NCI-H82 treated with DMSO at 0.1 percent for 48 hours (cell line): ENCODE data around the gene NEMP1.
"Not testable (repeated sequence)": the region's sequence is repeated elsewhere in the genome, so short reads cannot be mapped to it uniquely, and the experiment has no call there.

Experiments used
- DNase-seq: peaks from one replicate; lab custom pipeline; 2025; ENCODE audit not compliant: unreplicated experiment; lab: John Stamatoyannopoulos, UW

The NEMP1 gene

GRCh38 chr12:57091638-57092528, 13.3 kb upstream of the NEMP1 start:
- no peak for DNase-seq

DNA sequence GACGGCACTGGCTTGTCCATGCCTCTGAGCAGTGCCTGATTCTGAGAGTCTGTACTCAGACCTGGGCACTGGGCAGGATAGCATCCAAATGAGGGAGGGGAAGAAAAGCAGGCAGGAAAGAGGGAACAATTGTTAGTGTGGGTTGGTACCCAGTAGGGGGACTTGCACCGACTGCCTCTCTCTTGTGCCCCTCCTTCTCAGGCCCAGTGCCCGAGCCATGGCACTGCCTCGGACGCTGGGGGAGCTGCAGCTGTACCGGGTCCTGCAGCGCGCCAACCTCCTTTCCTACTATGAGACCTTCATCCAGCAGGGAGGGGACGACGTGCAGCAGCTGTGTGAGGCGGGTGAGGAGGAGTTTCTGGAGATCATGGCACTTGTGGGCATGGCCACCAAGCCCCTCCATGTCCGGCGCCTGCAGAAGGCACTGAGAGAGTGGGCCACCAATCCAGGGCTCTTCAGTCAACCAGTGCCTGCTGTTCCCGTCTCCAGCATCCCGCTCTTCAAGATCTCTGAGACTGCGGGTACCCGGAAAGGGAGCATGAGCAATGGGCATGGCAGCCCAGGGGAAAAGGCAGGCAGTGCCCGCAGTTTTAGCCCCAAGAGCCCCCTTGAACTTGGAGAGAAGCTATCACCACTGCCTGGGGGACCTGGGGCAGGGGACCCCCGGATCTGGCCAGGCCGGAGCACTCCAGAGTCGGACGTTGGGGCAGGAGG, 12.5 kb upstream of the NEMP1 start:
- DNase-seq: no peak

- DNase-seq: no peak
Measured at GRCh38 chr12:57090490-57090889, 11.9 kb upstream of the NEMP1 start.

DNA sequence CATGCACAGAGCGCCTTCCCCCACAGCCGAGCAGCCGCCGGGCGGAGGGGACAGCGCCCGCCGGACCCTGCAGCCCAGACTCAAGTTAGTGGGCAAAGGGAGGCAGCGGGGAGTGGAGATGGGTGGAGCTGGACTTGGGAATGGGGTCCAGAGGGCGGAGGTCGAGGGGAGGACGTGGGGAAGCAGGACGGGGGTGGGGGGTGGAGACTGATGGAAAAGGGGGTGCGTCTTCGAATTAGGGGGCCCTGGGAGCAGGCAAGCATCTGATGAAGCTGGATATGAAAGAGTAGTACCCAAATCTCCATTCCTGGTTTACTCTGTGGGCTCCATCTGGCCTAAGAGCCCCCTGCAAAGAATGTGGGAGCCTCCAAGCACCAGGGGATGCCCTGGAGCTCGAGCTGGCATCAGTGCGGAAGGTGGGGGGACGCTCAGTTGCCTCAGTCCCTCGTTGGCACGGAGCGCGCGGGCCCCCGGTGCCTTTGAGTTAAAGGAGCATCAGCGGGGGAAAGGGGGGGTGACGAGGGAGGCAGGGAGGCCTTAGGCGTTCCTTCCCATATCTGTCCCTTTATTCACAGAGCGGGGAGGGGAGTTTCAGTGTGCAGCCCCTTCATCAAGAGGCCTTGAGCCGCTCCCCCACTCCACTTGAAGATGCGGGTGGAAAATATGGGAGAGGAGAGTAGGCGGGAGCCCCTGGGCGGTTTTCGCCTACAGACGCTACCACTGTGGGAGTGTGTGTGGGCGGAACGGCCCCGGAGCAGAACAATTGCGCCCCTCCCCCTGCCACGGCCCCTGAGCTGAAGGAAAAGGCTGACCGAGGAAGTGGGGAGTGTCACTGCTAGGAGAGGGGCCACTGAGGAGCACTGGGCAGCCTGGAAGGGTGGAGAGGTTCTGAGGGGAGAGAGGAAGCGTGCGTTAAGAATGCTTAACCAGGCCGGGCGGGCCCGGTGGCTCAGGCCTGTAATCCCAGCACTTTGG, 11.0 kb upstream of the NEMP1 start:
- peak; percentile 43 for DNase-seq

DNA sequence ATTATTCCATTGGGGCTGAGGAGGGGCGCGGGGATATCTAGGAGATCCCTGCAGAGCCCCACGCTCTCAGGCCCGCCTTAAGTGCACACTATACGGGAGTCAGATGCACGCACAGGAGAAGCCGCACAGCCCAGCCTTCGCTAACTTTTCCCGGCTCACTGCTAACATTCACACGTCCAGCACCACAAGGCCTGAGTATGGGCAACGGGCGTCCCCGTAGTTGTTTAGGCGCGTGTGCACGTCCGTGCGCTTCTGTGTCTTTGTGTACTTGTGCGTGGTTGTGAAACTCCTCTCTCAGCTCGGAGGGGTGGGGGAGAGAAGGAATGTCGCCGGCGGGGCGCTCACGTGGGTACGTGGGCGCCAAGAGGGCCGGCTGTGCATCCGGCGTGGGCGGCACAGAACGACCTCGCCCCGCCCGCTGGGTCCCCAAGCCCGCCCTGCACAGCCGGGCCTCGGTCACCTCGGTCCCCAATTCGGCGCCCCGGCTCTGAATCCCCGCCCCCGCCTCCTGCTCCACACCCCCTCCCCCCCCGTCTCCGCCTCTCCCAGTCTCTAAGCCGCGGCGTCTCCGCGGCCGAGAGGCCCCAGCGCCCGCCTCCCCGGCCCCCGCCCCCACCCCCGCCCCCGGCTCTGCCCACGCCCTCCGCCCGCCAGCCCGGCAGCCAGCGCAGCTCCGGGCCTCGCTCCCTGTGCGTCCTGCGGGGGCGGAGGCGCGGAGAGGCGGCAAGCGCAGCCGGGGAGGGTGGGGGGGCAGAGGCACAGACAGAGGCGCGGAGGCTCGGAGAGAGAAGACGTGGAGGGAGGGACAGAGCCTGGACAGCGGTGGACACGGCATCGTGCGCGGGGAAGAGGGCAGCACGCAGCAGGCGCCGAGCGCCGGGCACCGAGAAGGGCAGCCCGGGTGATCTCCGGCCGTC, 10.0 kb upstream of the NEMP1 start, which contains the start of gene NAB2:
TSS of gene NAB2 (plus strand) at position 761 of the 917 bp plus-strand sequence. CDS start 158 bp downstream, outside the sequence.
- DNase-seq: peak; percentile 84

DNA sequence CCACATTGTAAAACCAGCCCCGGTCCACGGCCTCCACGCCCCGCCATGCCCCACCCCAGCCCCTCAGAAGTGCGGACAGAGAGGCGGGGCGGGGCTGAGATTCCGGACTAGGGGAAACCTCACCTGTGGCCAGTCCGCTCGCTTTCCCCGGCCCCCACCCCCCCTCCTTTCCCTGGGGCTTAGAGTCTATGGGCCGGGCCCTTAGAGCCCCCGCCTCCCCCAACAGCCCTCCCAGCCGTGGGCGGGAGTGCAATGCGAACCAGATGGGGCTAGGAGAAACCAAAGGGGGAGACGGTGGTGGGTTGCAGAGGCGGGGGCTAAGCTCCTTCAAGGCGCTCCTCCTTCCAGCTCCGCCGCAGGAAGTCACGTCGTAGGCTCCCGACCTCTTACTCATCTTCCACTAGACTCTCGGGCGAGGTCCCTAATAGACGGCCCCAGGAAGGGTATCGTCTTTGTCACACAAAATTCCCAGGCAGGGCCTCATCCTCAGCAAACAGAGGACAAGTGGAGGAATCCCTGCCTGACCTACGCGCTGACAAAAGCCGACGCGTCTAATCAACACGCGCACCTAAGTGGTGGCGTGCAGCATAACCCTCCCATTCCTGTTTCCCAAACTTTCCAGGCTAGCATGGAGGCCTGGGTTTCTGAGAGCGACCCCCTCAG, 9.2 kb upstream of the NEMP1 start:
- DNase-seq: peak; percentile 95

GRCh38 chr12:57087010-57087690, 8.6 kb upstream of the NEMP1 start:
- peak; percentile 53 for DNase-seq

DNA sequence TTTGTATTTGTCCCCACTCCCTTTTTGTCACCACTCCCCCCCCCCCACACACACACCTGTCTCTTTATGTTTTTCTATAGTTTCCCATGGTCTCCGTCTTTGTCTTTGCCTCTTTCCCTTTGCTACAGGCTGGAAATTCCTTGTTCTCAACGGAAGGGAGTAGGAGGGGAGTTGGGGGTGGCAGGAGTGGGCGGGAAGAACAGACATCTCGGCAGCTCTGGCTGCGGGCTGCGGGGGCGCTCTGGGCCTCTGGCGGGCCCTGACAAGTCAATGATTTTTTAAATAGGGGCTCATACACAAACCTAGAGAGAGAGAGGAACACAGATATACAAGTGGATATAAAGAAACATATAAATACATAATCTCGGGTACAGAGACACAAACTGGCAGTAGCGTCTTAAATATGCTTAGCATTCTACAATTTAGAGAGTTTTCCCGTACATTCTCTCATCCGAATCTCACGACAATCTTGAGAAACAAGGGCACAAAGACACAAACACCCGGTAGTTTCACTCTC, 8.0 kb upstream of the NEMP1 start:
- peak; percentile 55 for DNase-seq

GRCh38 chr12:57085999-57086492, 7.5 kb upstream of the NEMP1 start:
- DNase-seq: no peak

- DNase-seq: no peak
Measured at GRCh38 chr12:57080855-57081254, 2.3 kb upstream of the NEMP1 start.

DNA sequence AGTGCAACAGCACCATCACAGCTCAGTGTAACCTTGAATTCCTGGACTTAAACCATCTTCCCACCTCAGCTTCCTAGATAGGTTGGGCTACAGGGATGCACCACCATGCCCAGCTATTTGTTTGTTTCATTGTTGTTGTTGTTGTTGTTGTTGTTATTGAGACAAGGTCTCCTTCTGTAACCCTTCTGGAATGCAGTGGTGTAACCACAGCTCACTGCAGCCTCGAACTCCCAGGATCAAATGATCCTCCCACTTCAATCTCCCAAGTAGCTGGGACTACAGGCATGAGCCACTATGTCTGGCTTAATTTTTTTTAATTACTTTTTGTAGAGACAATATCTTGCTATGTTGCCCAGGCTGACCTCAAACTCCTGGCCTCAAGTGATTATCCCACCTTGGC, 1.2 kb upstream of the NEMP1 start:
- DNase-seq: no peak

DNA sequence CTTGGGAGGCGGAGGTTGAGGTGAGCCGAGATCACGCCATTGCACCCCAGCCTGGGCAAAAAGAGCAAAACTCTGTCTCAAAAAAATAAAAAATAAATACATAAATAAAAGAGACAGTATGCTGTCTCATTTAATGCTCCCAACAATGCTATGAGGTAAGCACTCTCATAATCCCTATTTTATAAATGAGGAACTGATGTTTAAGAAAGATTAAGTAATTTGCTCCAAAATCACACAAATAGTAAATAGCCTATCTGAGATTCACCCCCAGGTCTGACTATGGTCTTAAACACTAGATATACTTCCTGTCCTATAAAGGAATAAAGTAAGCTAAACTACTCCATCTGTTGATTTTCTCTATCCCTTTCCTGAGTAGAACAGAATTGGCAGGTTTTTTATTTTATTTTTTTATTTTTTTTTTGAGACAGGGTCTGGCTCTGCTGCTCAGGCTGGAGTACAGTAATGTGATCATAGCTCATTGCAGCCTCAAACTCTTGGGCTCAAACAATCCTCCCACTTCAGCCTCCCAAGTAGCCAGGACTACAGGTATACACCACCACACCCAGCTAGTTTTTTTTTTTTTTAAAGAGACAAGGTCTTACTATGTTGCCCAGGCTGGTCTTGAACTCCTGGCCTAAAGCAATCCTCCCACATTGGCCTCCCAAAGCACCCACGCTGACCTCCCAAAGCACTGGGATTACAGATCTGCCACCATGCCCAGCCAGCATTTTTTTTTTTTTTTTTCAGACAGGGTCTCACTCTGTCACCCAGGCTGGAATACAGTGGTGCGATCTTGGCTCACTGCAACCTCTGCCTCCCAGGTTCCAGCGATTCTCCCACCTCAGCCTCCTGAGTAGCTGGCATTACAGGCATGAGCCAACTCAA, 4.8 kb downstream of the NEMP1 start:
- DNase-seq: not testable (repeated sequence)

GRCh38 chr12:57072661-57073060, 5.9 kb downstream of the NEMP1 start:
- DNase-seq: no peak

GRCh38 chr12:57069523-57069922, 9.1 kb downstream of the NEMP1 start:
- peak; percentile 66 for DNase-seq

GRCh38 chr12:57066245-57066644, 12.3 kb downstream of the NEMP1 start:
- DNase-seq: no peak

- no peak for DNase-seq
Measured at GRCh38 chr12:57063991-57064685, 14.5 kb downstream of the NEMP1 start.

GRCh38 chr12:57058454-57058853, 20.1 kb downstream of the NEMP1 start:
- DNase-seq: no peak
